CD14-positive monocyte (primary cell): Measurements from ENCODE around the gene ESPN. TPM values are rescaled to one million over a fixed set of nuclear protein-coding genes. Genes with fewer than 3 reads are reported as not detected.
A peak's percentile ranks its signal among the peaks of the same experiment; 100 is the strongest.

Experiments used
- DNase-seq, 3 donors: peaks; one replicate each; pipeline ENCODE4 v3.0.0-alpha.2; 2011 to 2022
- H2AFZ ChIP-seq: 2 replicates; pipeline ENCODE4 v1.6.0; 2012; ENCODE audit warnings: mild to moderate bottlenecking, low read depth, low read length, inconsistent platforms; ENCODE audit not compliant: insufficient read depth, poor library complexity, severe bottlenecking
- H3K27ac ChIP-seq, 2 donors: 1 replicate in 1 of 2; 2 replicates in 1 of 2; pipeline ENCODE4 v1.5.1; 2012 to 2013; ENCODE audit warnings: low read length in 2 of 2, control low read depth in 1 of 2, inconsistent platforms in 1 of 2, low read depth in 1 of 2, mild to moderate bottlenecking in 1 of 2
- H3K27me3 ChIP-seq, 2 donors: one replicate each; pipeline versions ENCODE4 v1.6.0 to v1.6.1; 2011 to 2013; ENCODE audit warnings: low read length in 2 of 2; ENCODE audit not compliant: control insufficient read depth in 2 of 2, insufficient read depth in 2 of 2
- H3K36me3 ChIP-seq, 2 donors: replicated peaks in 1 of 2; 1 replicate in 1 of 2; 2 replicates in 1 of 2; pipeline versions ENCODE4 v1.5.1 to v1.6.1; 2012 to 2013; ENCODE audit warnings: low read length in 2 of 2, control low read depth in 1 of 2, inconsistent platforms in 1 of 2, mild to moderate bottlenecking in 1 of 2; ENCODE audit not compliant: insufficient read depth in 2 of 2, control insufficient read depth in 1 of 2
- H3K4me1 ChIP-seq, 2 donors: 1 replicate in 1 of 2; 2 replicates in 1 of 2; pipeline versions ENCODE4 v1.5.1 to v1.6.1; 2012 to 2013; ENCODE audit warnings: low read length in 2 of 2, control low read depth in 1 of 2, inconsistent platforms in 1 of 2, mild to moderate bottlenecking in 1 of 2, moderate library complexity in 1 of 2; ENCODE audit not compliant: insufficient read depth in 2 of 2, control insufficient read depth in 1 of 2
- H3K4me2 ChIP-seq: replicated peaks from 2 replicates; pipeline ENCODE3; 2012; ENCODE audit warnings: low read length, moderate library complexity, mild to moderate bottlenecking; ENCODE audit not compliant: poor library complexity, severe bottlenecking; ENCODE audit errors: extremely low read depth
- H3K4me3 ChIP-seq, 3 experiments: fragments of 200-600 bp in 1 of 3; sonication (generic) in 1 of 3; replicated peaks in 1 of 3; 1 replicate in 2 of 3; 2 replicates in 1 of 3; pipeline ENCODE4 v1.5.1; 2011 to 2013; ENCODE audit warnings: low read length in 3 of 3, mild to moderate bottlenecking in 3 of 3, control low read depth in 2 of 3, low read depth in 2 of 3, inconsistent platforms in 1 of 3, moderate library complexity in 1 of 3
- H3K79me2 ChIP-seq: 2 replicates; pipeline ENCODE4 v1.6.0; 2012; ENCODE audit warnings: mild to moderate bottlenecking, control low read depth, inconsistent platforms, low read length, moderate library complexity; ENCODE audit not compliant: insufficient read depth
- H3K9ac ChIP-seq: 2 replicates; pipeline ENCODE4 v1.6.0; 2017; ENCODE audit warnings: low read length, mild to moderate bottlenecking; ENCODE audit not compliant: insufficient read depth, poor library complexity, severe bottlenecking
- H3K9me3 ChIP-seq, 2 donors: replicated peaks in 1 of 2; 1 replicate in 1 of 2; 2 replicates in 1 of 2; pipeline versions ENCODE4 v1.5.1 to v1.6.1; 2012 to 2013; ENCODE audit warnings: low read length in 2 of 2, control low read depth in 1 of 2; ENCODE audit not compliant: control insufficient read depth in 1 of 2, insufficient read depth in 1 of 2
- H4K20me1 ChIP-seq: 2 replicates; pipeline ENCODE4 v1.6.0; 2012; ENCODE audit warnings: mild to moderate bottlenecking, low read length, control low read depth, moderate library complexity; ENCODE audit not compliant: insufficient read depth
- H3K27ac Mint-ChIP-seq, 7 donors: one replicate each; pipeline ENCODE4 v1.8.0; 2020; ENCODE audit warnings: mild to moderate bottlenecking in 7 of 7, mixed read lengths in 7 of 7, moderate library complexity in 6 of 7, inconsistent platforms in 2 of 7
- H3K27me3 Mint-ChIP-seq, 3 donors: one replicate each; pipeline ENCODE4 v1.8.0; 2021 to 2022; ENCODE audit warnings: low read depth in 3 of 3, mild to moderate bottlenecking in 3 of 3, mixed read lengths in 3 of 3, moderate library complexity in 3 of 3, inconsistent platforms in 1 of 3
- H3K36me3 Mint-ChIP-seq, 2 donors: one replicate each; pipeline ENCODE4 v1.8.0; 2020; ENCODE audit warnings: mixed read lengths in 2 of 2, inconsistent platforms in 1 of 2, mild to moderate bottlenecking in 1 of 2
- H3K4me1 Mint-ChIP-seq: one replicate; pipeline ENCODE4 v1.8.0; 2020; ENCODE audit warnings: mild to moderate bottlenecking, mixed read lengths
- H3K4me3 Mint-ChIP-seq, 2 donors: one replicate each; pipeline ENCODE4 v1.8.0; 2020; ENCODE audit warnings: mild to moderate bottlenecking in 2 of 2, mixed read lengths in 2 of 2, moderate library complexity in 1 of 2
- H3K9me3 Mint-ChIP-seq, 7 donors: one replicate each; pipeline ENCODE4 v1.8.0; 2020 to 2022; ENCODE audit warnings: mixed read lengths in 7 of 7, mild to moderate bottlenecking in 6 of 7, moderate library complexity in 6 of 7, inconsistent platforms in 2 of 7
- CTCF ChIP-seq: fragments of 200-600 bp; IDR thresholded peaks from one replicate; pipeline ENCODE4 v1.8.0; 2022; ENCODE audit warnings: antibody characterized with exemption, mild to moderate bottlenecking
- WGBS: methylation state at CpG from one replicate; pipeline ENCODE4 v1.1.5; 2013; ENCODE audit warnings: missing lambda C conversion rate; ENCODE audit not compliant: insufficient coverage; 5-methylcytosine and 5-hydroxymethylcytosine counted together
- intact Hi-C, 2 donors: fragments of 100-400 bp; cut with micrococcal nuclease; formaldehyde crosslinking; loops; one replicate each; pipeline versions ENCODE4 v1.15.0 to v1.15.1; 2023
- polyA plus RNA-seq, 3 donors: library from polyadenylated mRNA; depleted of rRNA in 1 of 3; unstranded in 2 of 3; stranded (reverse) in 1 of 3; fragments of 300-500 nt in 2 of 3; fragments of >200 nt in 1 of 3; fragmentation: Illumina TruSeq in 2 of 3; gene quantifications; 1 replicate in 2 of 3; 2 replicates in 1 of 3; pipeline ENCODE4 v1.2.3, GENCODE V29; 2012 to 2021

The ESPN gene
- polyA plus RNA-seq, 3 donors = not detected

GRCh38 chr1:6467224-6467623 lies 42.6 kb downstream of the ESPN start:
- no peaks in the 10 kb centered on the region for H3K4me1 ChIP-seq
- H3K4me3 ChIP-seq = no peak overlapping the region
- no peaks in the 10 kb centered on the region for H4K20me1 ChIP-seq
- no peak overlapping the region for H2AFZ ChIP-seq
- peaks cover 0 to 6% of the 10 kb centered on the region in 2 donors for H3K9me3 ChIP-seq
- no peak overlapping the region for H3K9ac ChIP-seq
- TF ChIP-seq CTCF = no peak
- Mint-ChIP-seq H3K27ac (no peak overlapping the region), H3K9me3 (peaks cover 0 to 6% (median 0%) of the 10 kb centered on the region in 7 donors), H3K27me3 (peaks cover 21 to 37% (median 29%) of the 10 kb centered on the region in 3 donors), H3K36me3 (no peaks in the 10 kb centered on the region), H3K4me1 (peaks cover 3% of the 10 kb centered on the region), H3K4me3 (peak overlapping the region in 1 of 2 donors; percentile 30)
- no peaks in the 10 kb centered on the region for H3K79me2 ChIP-seq
- H3K27me3 ChIP-seq = peaks cover 0 to 29% of the 10 kb centered on the region in 2 donors
- H3K36me3 ChIP-seq = no peaks in the 10 kb centered on the region
- no peak overlapping the region for H3K27ac ChIP-seq
- no peak for DNase-seq
- 95% methylated on average over 10 of the region's 12 CpGs for WGBS
- intact Hi-C loops = no loop called here
- no peak overlapping the region for H3K4me2 ChIP-seq

GRCh38 chr1:6467744-6468688 lies 43.4 kb downstream of the ESPN start:
- H3K4me3 ChIP-seq = no peak overlapping the region
- no peaks in the 10 kb centered on the region for H3K4me1 ChIP-seq
- H3K9ac ChIP-seq = no peak overlapping the region
- no peaks in the 10 kb centered on the region for H3K36me3 Mint-ChIP-seq
- H3K4me1 Mint-ChIP-seq = peaks cover 3% of the 10 kb centered on the region
- TF ChIP-seq CTCF = no peak
- 90% methylated on average over 30 of the region's 30 CpGs for WGBS
- H3K27me3 ChIP-seq = peaks cover 0 to 29% of the 10 kb centered on the region in 2 donors
- H3K4me3 Mint-ChIP-seq = no peak overlapping the region
- no peak overlapping the region for H3K27ac Mint-ChIP-seq
- peaks cover 20 to 37% (median 29%) of the 10 kb centered on the region in 3 donors for H3K27me3 Mint-ChIP-seq
- intact Hi-C loops = no loop called here
- H3K27ac ChIP-seq = no peak overlapping the region
- H3K9me3 ChIP-seq = peaks cover 0 to 6% of the 10 kb centered on the region in 2 donors
- H4K20me1 ChIP-seq = no peaks in the 10 kb centered on the region
- no peak overlapping the region for H2AFZ ChIP-seq
- H3K9me3 Mint-ChIP-seq = peaks cover 0 to 6% (median 0%) of the 10 kb centered on the region in 7 donors
- no peak overlapping the region for H3K4me2 ChIP-seq
- no peaks in the 10 kb centered on the region for H3K79me2 ChIP-seq
- DNase-seq = no peak
- H3K36me3 ChIP-seq = no peaks in the 10 kb centered on the region
